Ramos (cell line): ENCODE measurements around the gene LYZL2.
"Not testable (repeated sequence)": the region's sequence is repeated elsewhere in the genome, so short reads cannot be mapped to it uniquely, and the experiment has no call there.

Experiments
- in situ Hi-C: fragments of 300-500 bp; cut with MboI; formaldehyde crosslinking; loops from one replicate; pipeline ENCODE4 v1.14.3; 2022; ENCODE audit warnings: low sequenced_read_pairs; ENCODE audit not compliant: unreplicated experiment

LYZL2 gene

DNA sequence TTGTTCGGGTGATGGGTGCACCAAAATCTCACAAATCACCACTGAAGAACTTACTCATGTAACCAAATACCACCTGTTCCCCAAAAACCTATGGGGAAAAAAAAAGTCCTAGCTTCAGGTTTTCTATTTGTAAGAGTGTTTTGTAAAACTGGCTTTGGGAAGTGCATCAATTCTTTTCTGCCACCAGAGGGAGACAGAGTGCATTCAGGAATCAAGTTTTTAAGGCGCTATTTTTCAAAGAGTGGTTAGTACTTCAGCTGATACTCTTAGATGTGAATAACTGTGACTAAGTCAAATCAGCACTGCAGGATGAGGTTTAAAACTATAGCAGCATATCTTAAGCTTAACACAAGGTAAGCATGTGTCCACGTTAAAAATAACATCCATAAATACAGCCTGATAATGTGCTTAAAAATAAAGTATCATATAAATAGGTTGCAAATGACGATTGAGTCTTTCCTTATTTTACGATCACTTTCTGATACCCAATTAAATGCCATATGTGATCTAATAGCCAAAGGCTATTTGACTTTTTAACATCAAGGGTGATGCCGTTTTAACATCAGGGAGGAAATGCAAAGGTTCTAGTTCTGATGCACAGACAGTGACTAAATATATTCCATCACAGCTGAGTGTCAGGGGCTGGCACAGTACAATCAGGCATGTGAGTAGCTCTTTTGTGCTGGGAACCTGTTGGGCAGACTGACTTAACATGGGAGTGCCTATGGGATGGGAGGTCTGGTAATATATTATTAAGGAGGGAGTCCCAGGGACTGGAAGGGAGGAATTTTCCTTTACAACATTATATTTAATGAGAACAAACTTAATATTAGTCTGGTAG is 10.6 kb upstream of the LYZL2 start:
- in situ Hi-C loops, result no loop called here

- in situ Hi-C loops, result no loop called here
These were observed 8.4 kb upstream of the LYZL2 start for GRCh38 chr10:30637881-30638467.

- in situ Hi-C loops, result no loop called here
These were observed 1.6 kb upstream of the LYZL2 start for GRCh38 chr10:30631188-30631587.

DNA sequence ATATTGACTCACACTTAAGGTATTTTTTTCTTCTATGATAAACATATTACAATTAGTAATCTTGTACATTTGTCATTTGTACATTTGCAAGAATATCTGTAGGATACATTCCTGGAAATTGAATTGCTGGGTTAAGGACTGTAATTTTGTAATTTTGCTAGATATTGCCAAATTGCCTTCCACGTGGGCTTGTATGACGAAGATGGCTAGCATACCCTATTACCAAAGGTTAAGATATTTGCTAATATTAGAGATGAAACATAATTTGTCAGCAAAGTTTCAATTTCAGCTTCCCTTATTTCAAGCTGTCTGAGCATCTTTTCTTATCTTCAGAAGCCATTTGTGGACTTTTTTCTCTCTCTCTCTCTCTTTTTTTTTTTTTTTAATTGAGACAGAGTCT is 1.0 kb upstream of the LYZL2 start:
- in situ Hi-C loops, result no loop called here

DNA sequence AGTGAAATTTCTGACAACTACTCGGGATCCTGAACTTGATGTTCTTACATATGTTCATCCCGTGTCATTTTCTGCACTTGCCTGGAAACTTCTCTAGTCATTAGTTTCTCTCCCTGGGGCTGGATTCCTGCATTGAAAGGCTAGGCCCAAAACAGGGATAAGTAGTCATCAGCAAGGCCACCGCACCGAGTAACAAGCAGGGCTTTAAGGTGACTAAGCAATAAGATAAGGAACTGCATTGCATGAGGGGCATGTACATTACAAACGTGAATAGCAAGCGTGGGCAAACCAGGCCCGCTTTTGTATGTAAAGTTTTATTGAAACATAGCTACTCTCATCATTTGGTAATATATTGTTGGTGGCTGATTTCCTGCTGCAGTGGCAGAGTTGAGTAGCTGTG is 977 bp downstream of the LYZL2 start:
- in situ Hi-C loops, result not testable (repeated sequence)

DNA sequence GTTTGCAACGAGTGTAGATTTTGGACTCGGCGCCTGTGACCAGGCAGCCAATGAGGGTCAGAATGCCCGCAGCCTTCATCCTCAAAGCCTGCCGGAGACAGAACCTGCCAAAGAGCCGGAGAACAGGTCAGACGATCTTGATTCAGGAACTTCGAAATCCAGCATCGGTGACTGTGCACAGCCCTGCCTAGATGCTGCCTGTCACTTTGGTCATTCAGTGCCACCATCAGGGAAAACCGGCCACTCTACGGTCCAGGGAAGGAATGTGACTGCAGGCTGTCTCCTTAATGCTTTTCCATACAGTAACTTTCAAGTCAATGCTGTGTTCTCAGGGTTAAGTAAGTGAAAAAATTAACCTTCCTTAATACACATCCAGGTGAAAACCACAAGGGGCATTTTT is 2.7 kb downstream of the LYZL2 start:
- in situ Hi-C loops, result not testable (repeated sequence)

DNA sequence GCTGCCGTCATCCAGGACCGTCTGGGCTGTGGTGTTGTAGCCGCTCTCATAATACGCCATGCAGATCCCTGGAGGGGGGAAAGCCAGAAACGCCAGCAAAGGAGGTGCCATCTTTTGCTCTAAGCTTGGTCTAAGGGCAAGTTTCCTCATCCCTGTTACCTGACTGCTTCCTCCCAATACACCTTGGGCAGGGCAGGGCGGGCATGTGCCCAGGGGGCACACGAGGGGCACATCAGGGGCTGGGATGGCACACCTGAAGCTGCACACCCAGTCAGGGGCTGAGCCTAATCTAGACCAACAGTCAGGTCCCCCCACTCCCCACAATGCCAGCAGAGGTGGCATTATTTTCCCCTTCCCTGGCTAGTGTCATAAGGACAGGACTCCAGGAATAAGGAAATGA is 3.4 kb downstream of the LYZL2 start:
- in situ Hi-C loops, result not testable (repeated sequence)

GRCh38 chr10:30625080-30625479 is 4.5 kb downstream of the LYZL2 start:
- in situ Hi-C loops, result no loop called here

DNA sequence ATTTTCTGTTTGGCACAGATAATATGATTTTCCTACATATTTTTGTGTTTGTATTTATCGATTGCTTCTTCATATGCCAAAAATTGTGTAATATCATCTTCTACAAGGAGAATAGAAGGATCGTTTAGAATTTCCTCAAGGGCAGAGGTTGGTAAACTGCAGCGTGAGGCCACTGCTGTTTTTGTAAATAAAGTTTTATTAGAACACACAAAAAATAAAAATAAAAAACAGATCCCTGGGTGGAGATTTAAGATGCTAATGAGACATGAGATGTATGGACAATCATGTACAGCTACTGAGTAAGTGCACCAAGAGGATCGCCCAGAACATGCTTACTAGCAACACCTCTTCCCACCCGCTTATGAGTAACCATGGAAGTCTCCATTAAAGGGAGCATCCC is 9.6 kb downstream of the LYZL2 start:
- in situ Hi-C loops, result no loop called here

DNA sequence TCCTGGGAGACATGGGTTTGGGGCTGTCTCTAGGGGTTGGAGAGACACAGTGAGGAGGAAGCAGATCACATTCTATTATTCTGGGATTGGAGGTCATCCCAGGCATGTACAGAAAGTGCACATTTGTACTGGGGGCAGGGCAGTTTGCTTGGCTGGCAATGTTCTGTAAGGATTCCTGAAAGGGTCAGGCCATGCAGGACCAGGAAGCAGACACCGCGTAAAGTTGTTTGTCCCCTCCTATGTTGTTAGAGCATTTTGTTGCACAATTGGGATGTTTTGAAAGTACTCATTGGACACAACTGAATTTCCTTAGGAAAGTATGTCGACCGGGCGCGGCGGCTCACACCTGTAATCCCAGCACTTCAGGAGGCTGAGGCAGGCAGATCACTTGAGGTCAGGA is 12.5 kb downstream of the LYZL2 start:
- in situ Hi-C loops, result no loop called here

- in situ Hi-C loops, result not testable (repeated sequence)
These were observed 18.5 kb downstream of the LYZL2 start for GRCh38 chr10:30611041-30611440.

DNA sequence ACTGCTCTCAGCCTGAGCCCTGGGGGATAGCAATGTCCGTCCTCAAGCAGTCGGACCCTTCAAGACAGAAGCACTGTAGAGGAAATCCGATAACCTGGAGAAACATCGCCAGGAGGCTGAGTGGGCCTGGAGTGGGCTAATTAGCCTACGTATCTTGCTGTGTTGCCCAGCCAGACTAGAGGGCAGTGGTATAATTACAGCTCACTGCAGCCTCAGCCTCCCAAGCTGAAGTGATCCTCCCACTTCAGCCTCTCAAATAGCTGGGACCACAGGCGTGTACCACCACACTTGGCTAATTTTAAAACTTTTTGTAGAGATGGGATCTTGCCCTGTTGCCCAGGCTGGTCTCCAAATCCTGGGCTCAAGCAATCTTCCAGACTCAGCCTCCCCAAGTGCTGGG is 21.7 kb downstream of the LYZL2 start:
- in situ Hi-C loops, result no loop called here

DNA sequence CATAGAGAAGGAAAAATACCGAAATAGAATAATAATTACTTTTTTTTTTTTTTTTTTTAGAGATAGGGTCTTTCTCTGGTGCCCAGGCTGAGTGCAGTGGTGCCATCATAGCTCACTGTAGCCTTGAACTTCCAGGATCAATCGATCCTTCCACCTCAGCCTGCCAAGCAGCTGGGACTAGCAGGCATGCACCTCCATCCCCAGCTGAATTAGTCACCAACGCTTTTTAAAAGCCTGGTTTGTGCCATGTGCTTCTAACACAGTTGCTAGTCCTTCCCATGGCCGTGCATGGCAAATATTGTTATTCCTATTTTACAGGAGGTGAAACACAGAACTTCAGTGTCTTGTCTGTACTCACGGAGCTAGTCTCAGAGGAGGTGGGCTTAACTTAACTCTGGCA is 23.2 kb downstream of the LYZL2 start:
- in situ Hi-C loops, result no loop called here

- in situ Hi-C loops, result not testable (repeated sequence)
These were observed 24.0 kb downstream of the LYZL2 start for GRCh38 chr10:30605341-30606121.

DNA sequence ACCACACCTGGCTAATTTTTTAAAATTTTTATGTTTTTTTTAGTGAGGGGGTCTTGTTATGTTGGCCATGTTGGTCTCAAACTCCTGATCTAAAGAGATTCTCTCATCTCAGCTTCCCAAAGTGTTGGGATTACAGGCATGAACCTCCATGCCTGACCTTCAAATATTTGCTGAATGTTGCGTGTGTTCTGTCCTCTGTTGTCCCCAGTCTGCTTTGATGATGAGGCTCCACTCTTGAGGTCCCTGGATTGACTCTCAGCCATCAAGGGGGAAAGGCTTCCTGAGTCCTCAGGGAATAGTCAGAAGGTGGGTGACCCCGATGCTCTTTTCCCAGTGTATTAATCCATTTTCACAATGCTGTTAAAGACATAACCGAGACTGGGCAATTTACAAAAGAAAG is 26.0 kb downstream of the LYZL2 start:
- in situ Hi-C loops, result no loop called here

- in situ Hi-C loops, result no loop called here
These were observed 26.8 kb downstream of the LYZL2 start for GRCh38 chr10:30602747-30603146.

DNA sequence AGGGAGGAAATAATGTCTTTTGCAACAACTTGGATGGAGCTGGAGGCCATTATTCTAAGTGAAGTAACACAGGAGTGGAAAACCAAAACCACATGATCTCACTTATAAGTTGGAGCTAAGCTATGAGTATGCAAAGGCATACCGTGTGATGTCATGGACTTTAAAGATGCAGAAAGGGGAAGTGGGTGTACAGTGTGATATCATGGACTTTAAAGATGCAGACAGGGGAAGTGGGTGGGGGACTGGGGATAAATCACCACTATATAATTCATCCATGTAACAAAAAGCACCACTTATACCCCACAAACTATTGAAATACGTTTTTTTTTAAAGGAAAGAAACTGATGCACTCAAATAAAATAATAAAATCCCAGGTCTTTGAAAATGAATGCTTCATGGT is 29.5 kb downstream of the LYZL2 start:
- in situ Hi-C loops, result no loop called here

- in situ Hi-C loops, result loop anchor here (25.0 kb wide), 1 partner anchor 611 kb away; no protein-coding TSS in a partner anchor
These were observed 31.3 kb downstream of the LYZL2 start for GRCh38 chr10:30598105-30598776.

GRCh38 chr10:30597433-30597824 is 32.1 kb downstream of the LYZL2 start:
- in situ Hi-C loops, result loop anchor here (25.0 kb wide), 1 partner anchor 610 kb away; no protein-coding TSS in a partner anchor
